GM06990 (cell line): ENCODE results near the gene RTF2.

Experiments
- DNase-seq: peaks from one replicate; pipeline ENCODE4 v3.0.0-alpha.2; 2011; ENCODE audit not compliant: insufficient read length; ENCODE audit errors: extremely low read depth
- H3K27me3 ChIP-seq: replicated peaks from 2 replicates; pipeline ENCODE4 v1.6.0; 2011; ENCODE audit warnings: low read length; ENCODE audit not compliant: control insufficient read depth, insufficient read depth
- H3K36me3 ChIP-seq: 2 replicates; pipeline ENCODE4 v1.5.1; 2011; ENCODE audit warnings: low read length; ENCODE audit not compliant: control insufficient read depth, insufficient read depth
- H3K4me3 ChIP-seq: replicated peaks from 2 replicates; pipeline ENCODE4 v1.5.1; 2011; ENCODE audit warnings: low read depth, mild to moderate bottlenecking, control low read depth, low read length
- TF ChIP-seq, protein P1 (sequence below): IDR thresholded peaks from 2 replicates; pipeline ENCODE4 v1.5.1; 2011; ENCODE audit warnings: low read length, control low read depth, mild to moderate bottlenecking, inconsistent platforms; ENCODE audit not compliant: insufficient read depth, poor library complexity, severe bottlenecking

RTF2 gene

DNA sequence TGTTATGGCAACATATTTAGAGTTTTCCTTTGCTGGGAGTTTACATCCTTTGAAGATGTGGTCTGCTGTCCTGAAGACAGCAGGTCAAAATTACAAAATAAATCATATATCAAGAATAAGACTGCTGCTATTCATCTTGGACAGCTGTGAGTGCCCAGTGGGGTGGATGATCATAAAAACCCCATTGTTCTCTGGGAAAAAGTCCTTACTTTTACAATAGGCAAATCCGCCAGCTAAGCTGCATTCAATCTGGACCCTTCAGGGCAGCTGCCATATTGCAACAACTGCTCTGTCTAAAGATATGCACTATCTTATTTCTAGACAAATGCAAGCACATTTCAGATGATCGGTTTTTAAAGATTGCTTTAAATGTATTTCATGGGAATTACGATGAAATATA lies 37.0 kb upstream of the RTF2 start:
- H3K4me3 ChIP-seq: no peak overlapping the region
- TF ChIP-seq, protein P1, sequence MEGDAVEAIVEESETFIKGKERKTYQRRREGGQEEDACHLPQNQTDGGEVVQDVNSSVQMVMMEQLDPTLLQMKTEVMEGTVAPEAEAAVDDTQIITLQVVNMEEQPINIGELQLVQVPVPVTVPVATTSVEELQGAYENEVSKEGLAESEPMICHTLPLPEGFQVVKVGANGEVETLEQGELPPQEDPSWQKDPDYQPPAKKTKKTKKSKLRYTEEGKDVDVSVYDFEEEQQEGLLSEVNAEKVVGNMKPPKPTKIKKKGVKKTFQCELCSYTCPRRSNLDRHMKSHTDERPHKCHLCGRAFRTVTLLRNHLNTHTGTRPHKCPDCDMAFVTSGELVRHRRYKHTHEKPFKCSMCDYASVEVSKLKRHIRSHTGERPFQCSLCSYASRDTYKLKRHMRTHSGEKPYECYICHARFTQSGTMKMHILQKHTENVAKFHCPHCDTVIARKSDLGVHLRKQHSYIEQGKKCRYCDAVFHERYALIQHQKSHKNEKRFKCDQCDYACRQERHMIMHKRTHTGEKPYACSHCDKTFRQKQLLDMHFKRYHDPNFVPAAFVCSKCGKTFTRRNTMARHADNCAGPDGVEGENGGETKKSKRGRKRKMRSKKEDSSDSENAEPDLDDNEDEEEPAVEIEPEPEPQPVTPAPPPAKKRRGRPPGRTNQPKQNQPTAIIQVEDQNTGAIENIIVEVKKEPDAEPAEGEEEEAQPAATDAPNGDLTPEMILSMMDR: no peak
- no peak for DNase-seq
- H3K27me3 ChIP-seq: no peaks in the 10 kb centered on the region
- no peaks in the 10 kb centered on the region for H3K36me3 ChIP-seq

- H3K4me3 ChIP-seq: no peak overlapping the region
- no peak for DNase-seq
- H3K36me3 ChIP-seq: no peaks in the 10 kb centered on the region
- H3K27me3 ChIP-seq: no peaks in the 10 kb centered on the region
- TF ChIP-seq, protein P1: no peak
Measured at GRCh38 chr20:56433221-56433879, 35.1 kb upstream of the RTF2 start.

GRCh38 chr20:56433880-56434255 lies 34.6 kb upstream of the RTF2 start:
- Histone ChIP-seq H3K4me3 (no peak overlapping the region), H3K27me3 (no peaks in the 10 kb centered on the region), H3K36me3 (no peaks in the 10 kb centered on the region)
- no peak for DNase-seq
- TF ChIP-seq, protein P1: no peak

DNA sequence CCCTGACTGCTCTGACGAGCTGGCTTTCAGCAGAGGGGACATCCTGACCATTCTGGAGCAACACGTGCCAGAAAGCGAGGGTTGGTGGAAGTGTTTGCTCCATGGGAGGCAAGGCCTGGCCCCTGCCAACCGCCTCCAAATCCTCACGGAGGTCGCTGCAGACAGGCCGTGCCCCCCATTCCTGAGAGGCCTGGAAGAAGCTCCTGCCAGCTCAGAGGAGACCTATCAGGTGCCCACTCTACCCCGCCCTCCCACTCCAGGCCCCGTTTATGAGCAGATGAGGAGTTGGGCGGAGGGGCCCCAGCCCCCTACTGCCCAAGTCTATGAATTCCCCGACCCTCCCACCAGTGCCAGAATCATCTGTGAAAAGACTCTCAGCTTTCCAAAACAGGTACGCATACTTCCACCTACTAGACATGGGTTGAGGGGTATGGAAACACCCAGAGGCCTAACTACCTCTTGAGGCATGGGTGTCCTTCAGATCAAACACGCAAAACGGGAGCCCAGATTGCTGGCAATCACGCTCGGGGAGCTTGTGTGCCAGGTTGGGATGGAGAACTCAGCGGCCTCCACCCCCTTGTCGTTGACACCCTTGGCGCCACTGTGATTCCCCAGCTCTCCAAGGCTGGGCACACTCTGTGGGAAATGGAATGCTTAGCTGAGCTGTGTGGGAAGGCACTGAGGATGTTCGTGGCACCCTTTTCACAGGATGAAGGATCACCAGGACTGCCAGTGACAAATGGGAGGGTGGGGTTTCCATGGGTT lies 31.0 kb upstream of the RTF2 start:
- no peak for DNase-seq
- Histone ChIP-seq H3K27me3 (no peaks in the 10 kb centered on the region), H3K4me3 (no peak overlapping the region), H3K36me3 (no peaks in the 10 kb centered on the region)
- TF ChIP-seq, protein P1: no peak

DNA sequence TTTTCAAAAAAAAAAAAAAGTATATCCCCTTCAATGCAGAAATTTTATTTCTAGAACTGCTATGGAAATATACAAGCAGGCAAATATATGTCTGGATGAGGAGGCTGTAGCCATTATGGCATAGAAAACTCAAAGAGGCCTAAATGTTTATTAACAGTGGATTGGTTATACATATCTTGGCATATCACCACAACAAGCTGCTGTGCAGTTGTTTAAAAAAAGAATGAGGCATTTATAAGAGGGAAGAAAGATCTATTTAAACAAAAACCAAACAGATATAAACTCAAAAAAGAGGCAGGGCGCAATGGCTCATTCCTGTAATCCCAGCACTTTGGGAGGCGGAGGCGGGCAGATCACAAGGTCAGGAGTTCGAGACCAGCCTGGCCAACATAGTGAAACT lies 30.1 kb upstream of the RTF2 start:
- no peaks in the 10 kb centered on the region for H3K27me3 ChIP-seq
- TF ChIP-seq, protein P1: no peak
- H3K4me3 ChIP-seq: no peak overlapping the region

More for the DNA sequence above, 30.1 kb upstream of the RTF2 start:
- DNase-seq: no peak
- H3K36me3 ChIP-seq: no peaks in the 10 kb centered on the region
